Heart left ventricle (tissue), 13 donors: ENCODE data around the gene AMMECR1.

Source experiments
- POLR2A ChIP-seq, 2 donors: fragments of 450-650 bp; IDR thresholded peaks; one replicate each; pipeline ENCODE4 v1.6.1; 2017; ENCODE audit warnings: antibody characterized with exemption in 2 of 2, mild to moderate bottlenecking in 2 of 2, moderate library complexity in 2 of 2
- TF ChIP-seq, protein P1 (sequence below), 12 donors: fragments of 200-600 bp; sonication (generic) in 4 of 12; IDR thresholded peaks; one replicate each; pipeline versions ENCODE4 v1.5.0 to v1.8.0; 2018 to 2022; ENCODE audit warnings: antibody characterized with exemption in 12 of 12, mild to moderate bottlenecking in 5 of 12
- donor health status: ischemic (EF 13 %, LVEDD 7.1; RV severe dilation, severe dysfunction).
- donor health status: DM: no; HTN: yes; CAD: no.
- donor health status: DM: no; HTN: no; CAD: no.
- donor health status: ischemic (EF 25% LVEDD 6.9; RV normal size, moderate dysfunction).
- donor health status: ischemic (EF 25% LVEDD 5.7; RV mildly dilated, moderate dysfunction).
- donor health status: ischemic (EF 35%, LVEDD 5.7; RV mildly dilated, moderate dysfunction).
- donor health status: nonischemic (EF 11% LVEDD 7.7; RV severe dilation, severe dysfunction).
- donor health status: DM: yes; HTN: yes; CAD: no.
- donor health status: PGD.
- donor health status: ischemic (EF 29% LVEDD 5.4; RV normal size, mild dysfunction).
- donor health status: nonischemic (EF 23%, LVEDD 6.1; RV moderate dilation, normal function).

DNA sequence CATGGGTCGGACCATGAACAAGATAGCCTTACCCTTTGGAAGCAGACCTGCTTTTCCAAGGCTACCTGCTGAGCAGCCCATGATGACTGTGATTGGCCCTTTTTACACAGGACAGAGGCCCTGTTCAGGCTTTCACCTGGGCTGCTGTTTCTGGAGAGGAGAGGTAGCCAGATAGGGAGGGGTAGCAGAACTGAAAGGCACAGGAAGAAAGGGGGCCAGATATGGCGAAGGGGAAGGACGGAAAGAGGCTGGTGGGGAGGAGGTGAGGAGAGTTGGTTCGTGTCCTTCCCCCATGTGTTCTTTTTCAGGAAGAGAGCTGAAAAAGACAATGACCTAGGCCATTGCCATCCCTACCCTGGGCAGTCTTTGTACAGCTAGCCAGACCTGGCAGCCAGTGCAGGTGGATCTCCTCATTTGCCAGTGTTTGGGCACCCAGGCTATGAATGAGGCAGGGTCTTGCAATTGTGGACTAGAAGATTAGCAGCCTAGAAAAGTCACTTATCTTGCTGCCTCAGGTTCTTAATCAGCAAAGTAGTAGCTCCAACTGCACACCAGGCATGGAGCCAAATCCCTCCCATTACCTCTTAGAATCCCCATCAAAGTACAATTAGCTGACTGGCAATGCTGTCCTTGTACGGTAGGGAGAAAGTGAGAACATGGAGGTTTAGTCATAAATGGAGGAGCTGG, 139.6 kb downstream of the AMMECR1 start:
- TF ChIP-seq, protein P1, sequence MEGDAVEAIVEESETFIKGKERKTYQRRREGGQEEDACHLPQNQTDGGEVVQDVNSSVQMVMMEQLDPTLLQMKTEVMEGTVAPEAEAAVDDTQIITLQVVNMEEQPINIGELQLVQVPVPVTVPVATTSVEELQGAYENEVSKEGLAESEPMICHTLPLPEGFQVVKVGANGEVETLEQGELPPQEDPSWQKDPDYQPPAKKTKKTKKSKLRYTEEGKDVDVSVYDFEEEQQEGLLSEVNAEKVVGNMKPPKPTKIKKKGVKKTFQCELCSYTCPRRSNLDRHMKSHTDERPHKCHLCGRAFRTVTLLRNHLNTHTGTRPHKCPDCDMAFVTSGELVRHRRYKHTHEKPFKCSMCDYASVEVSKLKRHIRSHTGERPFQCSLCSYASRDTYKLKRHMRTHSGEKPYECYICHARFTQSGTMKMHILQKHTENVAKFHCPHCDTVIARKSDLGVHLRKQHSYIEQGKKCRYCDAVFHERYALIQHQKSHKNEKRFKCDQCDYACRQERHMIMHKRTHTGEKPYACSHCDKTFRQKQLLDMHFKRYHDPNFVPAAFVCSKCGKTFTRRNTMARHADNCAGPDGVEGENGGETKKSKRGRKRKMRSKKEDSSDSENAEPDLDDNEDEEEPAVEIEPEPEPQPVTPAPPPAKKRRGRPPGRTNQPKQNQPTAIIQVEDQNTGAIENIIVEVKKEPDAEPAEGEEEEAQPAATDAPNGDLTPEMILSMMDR (IDR thresholded peaks at IDR 0.05): no peak
- TF ChIP-seq POLR2A (IDR thresholded peaks at IDR 0.05): no peak
